Adrenal gland (tissue), 5 donors: Measurements from ENCODE around the gene TNS1.

Experiments
- POLR2A ChIP-seq, 2 donors: fragments of 450-650 bp; IDR thresholded peaks; one replicate each; pipeline ENCODE4 v1.6.1; 2017; ENCODE audit warnings: antibody characterized with exemption in 2 of 2, mild to moderate bottlenecking in 2 of 2, moderate library complexity in 1 of 2
- TF ChIP-seq, protein P1 (sequence below), 6 experiments: fragments of 450-650 bp in 4 of 6; fragments of 200-600 bp in 2 of 6; sonication (generic) in 1 of 6; IDR thresholded peaks; 1 replicate in 5 of 6; 2 replicates in 1 of 6; pipeline versions ENCODE4 v1.5.1 to v1.8.0; 2016 to 2021; ENCODE audit warnings: antibody characterized with exemption in 6 of 6, mild to moderate bottlenecking in 2 of 6, moderate library complexity in 1 of 6
- donor health status: DM: no; HTN: no; CAD: no.

DNA sequence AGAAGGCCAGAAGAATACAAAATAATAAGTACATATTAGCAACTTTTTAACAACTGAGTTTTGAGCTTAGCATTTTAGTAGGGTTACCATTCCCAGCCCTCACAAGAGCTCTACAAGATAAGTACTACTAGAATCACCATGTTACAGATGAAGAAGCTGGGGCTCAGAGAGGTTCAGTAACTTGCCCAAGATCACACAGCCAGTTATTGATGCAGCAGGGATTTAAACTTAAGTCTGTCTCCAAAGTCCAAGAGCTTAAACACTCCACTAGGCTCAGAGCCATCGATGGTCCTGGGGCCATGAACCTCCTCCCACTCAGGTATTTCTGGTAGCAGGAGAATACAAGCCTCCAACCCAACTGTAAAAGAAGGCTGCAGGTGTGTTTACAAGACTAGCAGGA is 30.8 kb downstream of the TNS1 start:
- no peak for TF ChIP-seq POLR2A (IDR thresholded peaks at IDR 0.05)
- TF ChIP-seq, protein P1, sequence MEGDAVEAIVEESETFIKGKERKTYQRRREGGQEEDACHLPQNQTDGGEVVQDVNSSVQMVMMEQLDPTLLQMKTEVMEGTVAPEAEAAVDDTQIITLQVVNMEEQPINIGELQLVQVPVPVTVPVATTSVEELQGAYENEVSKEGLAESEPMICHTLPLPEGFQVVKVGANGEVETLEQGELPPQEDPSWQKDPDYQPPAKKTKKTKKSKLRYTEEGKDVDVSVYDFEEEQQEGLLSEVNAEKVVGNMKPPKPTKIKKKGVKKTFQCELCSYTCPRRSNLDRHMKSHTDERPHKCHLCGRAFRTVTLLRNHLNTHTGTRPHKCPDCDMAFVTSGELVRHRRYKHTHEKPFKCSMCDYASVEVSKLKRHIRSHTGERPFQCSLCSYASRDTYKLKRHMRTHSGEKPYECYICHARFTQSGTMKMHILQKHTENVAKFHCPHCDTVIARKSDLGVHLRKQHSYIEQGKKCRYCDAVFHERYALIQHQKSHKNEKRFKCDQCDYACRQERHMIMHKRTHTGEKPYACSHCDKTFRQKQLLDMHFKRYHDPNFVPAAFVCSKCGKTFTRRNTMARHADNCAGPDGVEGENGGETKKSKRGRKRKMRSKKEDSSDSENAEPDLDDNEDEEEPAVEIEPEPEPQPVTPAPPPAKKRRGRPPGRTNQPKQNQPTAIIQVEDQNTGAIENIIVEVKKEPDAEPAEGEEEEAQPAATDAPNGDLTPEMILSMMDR (IDR thresholded peaks at IDR 0.05) = no peak
